ENCODE measurements around the gene GVQW3. TPM values are rescaled to one million over a fixed set of nuclear protein-coding genes. Genes with fewer than 3 reads are reported as not detected.
A peak's percentile ranks its signal among the peaks of the same experiment; 100 is the strongest.

GVQW3 gene
- total and polyA plus RNA-seq, 2 of the 13 experiments (the other 11 are each of a cell fraction or from before 2014, with no cell fraction given): 5.0 to 5.6 TPM

- TF ChIP-seq ZNF142 (CRISPR knock-in tag; IDR thresholded peaks at IDR 0.05) (no peak), YEATS2 (CRISPR knock-in tag; IDR thresholded peaks at IDR 0.05; ENCODE audit: borderline replicate concordance) (peak; percentile 89; the same call in 1 of the 2 replicates), GATAD1 (CRISPR knock-in tag; IDR thresholded peaks at IDR 0.05) (peak; percentile 90), HNF4G (IDR thresholded peaks at IDR 0.05; ENCODE audit: borderline replicate concordance, low read depth, low read length) (no peak; the same call in 1 of the 2 replicates), HNF4G (CRISPR knock-in tag; IDR thresholded peaks at IDR 0.05; ENCODE audit: borderline replicate concordance, low read depth) (peak; percentile 10; the same call in 1 of the 2 replicates), ZNF468 (CRISPR knock-in tag; IDR thresholded peaks at IDR 0.05) (no peak), ZSCAN29 (CRISPR knock-in tag; conservative IDR thresholded peaks at IDR 0.05) (peak; percentile 67; the same call in 1 of the 2 replicates), SRSF1 (optimal IDR thresholded peaks at IDR 0.05; ENCODE audit: low read depth, low read length) (no peak), NFATC3 (CRISPR knock-in tag; IDR thresholded peaks at IDR 0.05) (no peak), ZNF512 (CRISPR knock-in tag; IDR thresholded peaks at IDR 0.05) (no peak), MED13 (CRISPR knock-in tag; IDR thresholded peaks at IDR 0.05) (no peak; the same call in 1 of the 2 replicates), ZNF121 (CRISPR knock-in tag; IDR thresholded peaks at IDR 0.05) (no peak), ZC3H13 (CRISPR knock-in tag; IDR thresholded peaks at IDR 0.05) (peak; percentile 51; the same call in 1 of the 2 replicates), KLF16 (CRISPR knock-in tag; IDR thresholded peaks at IDR 0.05) (peak in 1 of 2 experiments; percentile 76; a peak in 2 of 4 replicates), FOXK1 (CRISPR knock-in tag; IDR thresholded peaks at IDR 0.05; ENCODE audit: borderline replicate concordance, low read depth) (peak; percentile 63; the same call in 1 of the 2 replicates)
- TF ChIP-seq, protein P1, sequence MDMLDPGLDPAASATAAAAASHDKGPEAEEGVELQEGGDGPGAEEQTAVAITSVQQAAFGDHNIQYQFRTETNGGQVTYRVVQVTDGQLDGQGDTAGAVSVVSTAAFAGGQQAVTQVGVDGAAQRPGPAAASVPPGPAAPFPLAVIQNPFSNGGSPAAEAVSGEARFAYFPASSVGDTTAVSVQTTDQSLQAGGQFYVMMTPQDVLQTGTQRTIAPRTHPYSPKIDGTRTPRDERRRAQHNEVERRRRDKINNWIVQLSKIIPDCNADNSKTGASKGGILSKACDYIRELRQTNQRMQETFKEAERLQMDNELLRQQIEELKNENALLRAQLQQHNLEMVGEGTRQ (IDR thresholded peaks at IDR 0.05; ENCODE audit: low read depth, low read length): no peak
- TF ChIP-seq, protein P1 (CRISPR knock-in tag; IDR thresholded peaks at IDR 0.05; ENCODE audit: borderline replicate concordance): no peak; the same call in 1 of the 2 replicates
- TF ChIP-seq, protein P2, sequence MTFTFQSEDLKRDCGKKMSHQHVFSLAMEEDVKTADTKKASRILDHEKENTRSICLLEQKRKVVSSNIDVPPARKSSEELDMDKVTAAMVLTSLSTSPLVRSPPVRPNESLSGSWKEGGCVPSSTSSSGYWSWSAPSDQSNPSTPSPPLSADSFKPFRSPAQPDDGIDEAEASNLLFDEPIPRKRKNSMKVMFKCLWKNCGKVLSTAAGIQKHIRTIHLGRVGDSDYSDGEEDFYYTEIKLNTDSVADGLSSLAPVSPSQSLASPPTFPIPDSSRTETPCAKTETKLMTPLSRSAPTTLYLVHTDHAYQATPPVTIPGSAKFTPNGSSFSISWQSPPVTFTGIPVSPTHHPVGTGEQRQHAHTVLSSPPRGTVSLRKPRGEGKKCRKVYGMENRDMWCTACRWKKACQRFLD (CRISPR knock-in tag; IDR thresholded peaks at IDR 0.05; ENCODE audit: borderline replicate concordance): no peak
These were observed 63.4 kb downstream of the GVQW3 start, which contains the start of gene EMSY (continued) for GRCh38 chr11:76444384-76445120.
